NCI-H82 treated with DMSO at 0.1 percent for 48 hours (cell line): ENCODE data around the gene MYL2.
"Not testable (repeated sequence)": the region's sequence is repeated elsewhere in the genome, so short reads cannot be mapped to it uniquely, and the experiment has no call there.

Experiments
- DNase-seq: peaks from one replicate; lab custom pipeline; 2025; ENCODE audit not compliant: unreplicated experiment; lab: John Stamatoyannopoulos, UW

Gene MYL2

GRCh38 chr12:110920324-110920910 is at the start of gene MYL2:
Gene MYL2 (minus strand): TSS chr12:110920579. CDS start chr12:110920529, 50 bp downstream.
- no peak for DNase-seq

- peak; percentile 98 for DNase-seq
Measured at GRCh38 chr12:110966081-110966760, 45.8 kb upstream of the MYL2 start.

GRCh38 chr12:110965574-110965973 is 45.2 kb upstream of the MYL2 start:
- DNase-seq: no peak

- no peak for DNase-seq
Measured at GRCh38 chr12:110960795-110961194, 40.4 kb upstream of the MYL2 start.

- DNase-seq: no peak
Measured at GRCh38 chr12:110957652-110958051, 37.3 kb upstream of the MYL2 start.

- no peak for DNase-seq
Measured at GRCh38 chr12:110957159-110957558, 36.8 kb upstream of the MYL2 start.

GRCh38 chr12:110950867-110951266 is 30.5 kb upstream of the MYL2 start:
- not testable (repeated sequence) for DNase-seq

- DNase-seq: not testable (repeated sequence)
Measured at GRCh38 chr12:110950466-110950865, 30.1 kb upstream of the MYL2 start.

GRCh38 chr12:110948041-110948440 is 27.7 kb upstream of the MYL2 start:
- DNase-seq: no peak

GRCh38 chr12:110943373-110943772 is 23.0 kb upstream of the MYL2 start:
- no peak for DNase-seq

GRCh38 chr12:110941391-110941790 is 21.0 kb upstream of the MYL2 start:
- no peak for DNase-seq

GRCh38 chr12:110940933-110941332 is 20.6 kb upstream of the MYL2 start:
- no peak for DNase-seq

GRCh38 chr12:110940296-110940695 is 19.9 kb upstream of the MYL2 start:
- DNase-seq: no peak

GRCh38 chr12:110937104-110937641 is 16.8 kb upstream of the MYL2 start:
- peak; percentile 45 for DNase-seq

- DNase-seq: no peak
Measured at GRCh38 chr12:110936367-110937103, 16.2 kb upstream of the MYL2 start.

GRCh38 chr12:110935588-110935987 is 15.2 kb upstream of the MYL2 start:
- no peak for DNase-seq

- DNase-seq: no peak
Measured at GRCh38 chr12:110934093-110934852, 13.9 kb upstream of the MYL2 start.

GRCh38 chr12:110933326-110933974 is 13.1 kb upstream of the MYL2 start:
- DNase-seq: no peak

GRCh38 chr12:110932046-110932445 is 11.7 kb upstream of the MYL2 start:
- DNase-seq: no peak

GRCh38 chr12:110931315-110931728 is 10.9 kb upstream of the MYL2 start:
- no peak for DNase-seq
